HepG2 (cell line): ENCODE measurements around the gene MICALL2. TPM values are rescaled to one million over a fixed set of nuclear protein-coding genes. Genes with fewer than 3 reads are reported as not detected.

ENCODE experiments used
- AGO2 ChIP-seq: fragments of 200-400 bp; formaldehyde crosslinking; optimal IDR thresholded peaks from 2 replicates; pipeline ENCODE3; 2017; ENCODE audit warnings: mild to moderate bottlenecking, low read depth, low read length, moderate library complexity
- BORCS8-MEF2B ChIP-seq: sonication (generic); formaldehyde crosslinking; IDR thresholded peaks from 2 replicates; pipeline ENCODE4 v1.8.0; 2022; ENCODE audit warnings: mild to moderate bottlenecking, missing genetic modification reagents
- CHD2 ChIP-seq: IDR thresholded peaks from 2 replicates; pipeline ENCODE4 v1.6.1; 2011; ENCODE audit warnings: low read depth, low read length, improper control_type of control experiment
- EED ChIP-seq: sonication (generic); formaldehyde crosslinking; IDR thresholded peaks from 2 replicates; pipeline ENCODE4 v1.5.0; 2020; ENCODE audit warnings: mild to moderate bottlenecking, missing genetic modification reagents
- ETV6 ChIP-seq: sonication (generic); formaldehyde crosslinking; conservative IDR thresholded peaks from 2 replicates; pipeline ENCODE4 v1.4.0; 2020; ENCODE audit warnings: missing genetic modification reagents
- GABPB1 ChIP-seq: IDR thresholded peaks from 2 replicates; pipeline ENCODE4 v1.6.1; 2016; ENCODE audit warnings: mild to moderate bottlenecking, missing genetic modification reagents, moderate library complexity, missing compliant biosample characterization
- ISL2 ChIP-seq: sonication (generic); formaldehyde crosslinking; IDR thresholded peaks from 2 replicates; pipeline ENCODE4 v1.5.0; 2020; ENCODE audit warnings: missing genetic modification reagents
- JUN ChIP-seq: sonication (generic); formaldehyde crosslinking; IDR thresholded peaks from 2 replicates; pipeline ENCODE4 v1.4.0; 2020; ENCODE audit warnings: mild to moderate bottlenecking, missing genetic modification reagents
- JUND ChIP-seq: sonication (generic); formaldehyde crosslinking; IDR thresholded peaks from 2 replicates; pipeline ENCODE4 v1.8.0; 2022; ENCODE audit warnings: mild to moderate bottlenecking, missing genetic modification reagents
- POLR2G ChIP-seq: fragments of 200-400 bp; formaldehyde crosslinking; IDR thresholded peaks from 2 replicates; pipeline ENCODE4 v1.6.1; 2018; ENCODE audit warnings: mild to moderate bottlenecking, low read depth, low read length, moderate library complexity
- SATB2 ChIP-seq: sonication (generic); formaldehyde crosslinking; IDR thresholded peaks from 2 replicates; pipeline ENCODE4 v1.5.0; 2020; ENCODE audit warnings: missing genetic modification reagents
- SNAI1 ChIP-seq: sonication (generic); formaldehyde crosslinking; IDR thresholded peaks from 2 replicates; pipeline ENCODE4 v1.5.0; 2020; ENCODE audit warnings: mild to moderate bottlenecking, missing genetic modification reagents, borderline replicate concordance
- SP1 ChIP-seq, 2 experiments: fragments of 450-650 bp in 1 of 2; sonication (generic) in 1 of 2; formaldehyde crosslinking in 1 of 2; IDR thresholded peaks; 2 replicates each; pipeline versions ENCODE4 v1.4.0 to v1.6.1; 2016 to 2020; ENCODE audit warnings: missing genetic modification reagents in 1 of 2
- STAG1 ChIP-seq: sonication (generic); formaldehyde crosslinking; IDR thresholded peaks from 2 replicates; pipeline ENCODE4 v1.4.0; 2020; ENCODE audit warnings: missing genetic modification reagents
- ZNF225 ChIP-seq: sonication (generic); formaldehyde crosslinking; IDR thresholded peaks from 2 replicates; pipeline ENCODE4 v1.4.0; 2020; ENCODE audit warnings: mild to moderate bottlenecking, missing genetic modification reagents
- ZNF264 ChIP-seq: sonication (generic); formaldehyde crosslinking; IDR thresholded peaks from 2 replicates; pipeline ENCODE4 v1.4.0; 2020; ENCODE audit warnings: missing genetic modification reagents
- ZNF530 ChIP-seq: sonication (generic); formaldehyde crosslinking; IDR thresholded peaks from 2 replicates; pipeline ENCODE4 v1.5.0; 2020; ENCODE audit warnings: low read depth, mild to moderate bottlenecking, missing genetic modification reagents
- ZSCAN31 ChIP-seq: sonication (generic); formaldehyde crosslinking; IDR thresholded peaks from 2 replicates; pipeline ENCODE4 v1.5.0; 2020; ENCODE audit warnings: low read depth, mild to moderate bottlenecking, missing genetic modification reagents
- polyA plus RNA-seq, 8 experiments: library from polyadenylated mRNA; depleted of rRNA in 3 of 8; stranded (reverse) in 7 of 8; unstranded in 1 of 8; fragments of >200 nt; fragmentation: Illumina TruSeq in 4 of 8; extraction: Trizol in 4 of 8; gene quantifications; 2 replicates each; pipeline versions ENCODE4 v1.2.1 to v1.2.3, GENCODE V29; 2011 to 2016; ENCODE audit warnings: low read depth in 4 of 8, missing spikeins in 1 of 8, mixed read lengths in 1 of 8; ENCODE audit not compliant: insufficient read depth in 1 of 8
- total RNA-seq, 5 experiments: library from RNA; depleted of rRNA; stranded (reverse); fragments of >200 nt; fragmentation: Illumina TruSeq; extraction: Trizol; gene quantifications; 2 replicates each; pipeline ENCODE4 v1.2.3, GENCODE V29; 2016; ENCODE audit warnings: low read depth in 1 of 5
- TF ChIP-seq, protein P1 (sequence below): IDR thresholded peaks from 2 replicates; pipeline ENCODE4 v1.6.1; 2016; ENCODE audit warnings: missing compliant biosample characterization, missing genetic modification reagents, borderline replicate concordance
- TF ChIP-seq, protein P2 (sequence below): sonication (generic); formaldehyde crosslinking; IDR thresholded peaks from 2 replicates; pipeline ENCODE4 v1.5.0; 2020; ENCODE audit warnings: mild to moderate bottlenecking, low read depth, missing genetic modification reagents, borderline replicate concordance
- TF ChIP-seq, protein P3 (sequence below): sonication (generic); formaldehyde crosslinking; IDR thresholded peaks from 2 replicates; pipeline ENCODE4 v1.4.0; 2020; ENCODE audit warnings: missing genetic modification reagents, borderline replicate concordance
- TF ChIP-seq, protein P4 (sequence below): sonication (generic); formaldehyde crosslinking; IDR thresholded peaks from 2 replicates; pipeline ENCODE4 v1.9.0; 2021; ENCODE audit warnings: missing genetic modification reagents, borderline replicate concordance

MICALL2 gene
- total and polyA plus RNA-seq, 2 of the 13 experiments (the other 11 are each of a cell fraction or from before 2014, with no cell fraction given), result 5.8 to 12.4 TPM

DNA sequence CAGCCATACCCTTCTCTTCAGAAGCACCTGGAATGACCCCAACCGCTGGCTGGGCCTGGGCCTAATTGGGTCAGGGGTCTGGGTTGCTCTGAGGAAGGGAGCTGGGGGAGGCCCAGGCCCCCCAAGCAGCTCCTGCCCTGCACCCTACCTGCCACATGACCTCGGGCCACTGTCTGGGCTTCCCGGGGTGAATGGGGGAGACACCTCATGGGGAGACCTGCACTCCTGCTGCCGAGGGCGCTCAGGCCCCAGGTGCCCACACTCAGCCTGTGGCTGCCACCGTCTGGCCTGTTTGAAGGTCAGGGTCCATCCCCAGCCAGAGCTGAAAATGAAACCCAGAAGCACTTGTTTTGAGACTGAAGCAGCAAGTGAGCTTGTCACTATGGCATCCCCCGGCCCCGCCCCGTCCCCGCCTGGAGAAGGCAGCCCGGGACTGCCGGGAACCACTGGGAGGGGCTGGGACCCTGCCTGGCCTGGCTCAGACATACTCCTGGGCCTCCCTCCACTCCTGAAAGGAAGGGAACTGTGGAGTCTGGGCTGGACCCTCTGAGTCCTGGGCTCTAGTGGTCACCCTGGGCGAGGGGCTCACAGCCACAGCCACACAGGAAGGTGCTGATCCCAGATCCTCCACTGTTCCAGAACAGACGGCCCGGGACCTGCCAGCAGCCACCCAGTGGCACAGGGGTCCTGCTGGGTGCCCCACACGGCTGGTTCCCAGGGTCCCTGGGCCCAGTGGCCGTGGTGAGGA is 7.4 kb upstream of the MICALL2 start (continued):
- TF ChIP-seq, protein P1, sequence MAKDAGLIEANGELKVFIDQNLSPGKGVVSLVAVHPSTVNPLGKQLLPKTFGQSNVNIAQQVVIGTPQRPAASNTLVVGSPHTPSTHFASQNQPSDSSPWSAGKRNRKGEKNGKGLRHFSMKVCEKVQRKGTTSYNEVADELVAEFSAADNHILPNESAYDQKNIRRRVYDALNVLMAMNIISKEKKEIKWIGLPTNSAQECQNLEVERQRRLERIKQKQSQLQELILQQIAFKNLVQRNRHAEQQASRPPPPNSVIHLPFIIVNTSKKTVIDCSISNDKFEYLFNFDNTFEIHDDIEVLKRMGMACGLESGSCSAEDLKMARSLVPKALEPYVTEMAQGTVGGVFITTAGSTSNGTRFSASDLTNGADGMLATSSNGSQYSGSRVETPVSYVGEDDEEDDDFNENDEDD (CRISPR knock-in tag), result no peak
- TF ChIP-seq SP1 (IDR thresholded peaks at IDR 0.05) (no peak), SP1 (CRISPR knock-in tag; IDR thresholded peaks at IDR 0.05) (peak; percentile 37), EED (CRISPR knock-in tag) (peak; percentile 51; the same call in 1 of the 2 replicates), GABPB1 (CRISPR knock-in tag) (peak; percentile 52; the same call in 1 of the 2 replicates), SATB2 (CRISPR knock-in tag) (no peak), SNAI1 (CRISPR knock-in tag) (no peak), ETV6 (CRISPR knock-in tag) (no peak; the same call in 1 of the 2 replicates), AGO2 (peak; percentile 76), ZSCAN31 (CRISPR knock-in tag) (no peak), ZNF264 (CRISPR knock-in tag) (0 out of 2 replicates have a peak, but pooled peaks have one; percentile 52), ISL2 (CRISPR knock-in tag) (no peak), ZNF225 (CRISPR knock-in tag) (0 out of 2 replicates have a peak, but pooled peaks have one; percentile 14), CHD2 (no peak), STAG1 (CRISPR knock-in tag) (peak; percentile 77), JUN (CRISPR knock-in tag) (peak; percentile 56; the same call in 1 of the 2 replicates), JUND (CRISPR knock-in tag) (no peak), ZNF530 (CRISPR knock-in tag) (no peak), BORCS8-MEF2B (CRISPR knock-in tag) (no peak), POLR2G (peak; percentile 75)
- TF ChIP-seq, protein P2, sequence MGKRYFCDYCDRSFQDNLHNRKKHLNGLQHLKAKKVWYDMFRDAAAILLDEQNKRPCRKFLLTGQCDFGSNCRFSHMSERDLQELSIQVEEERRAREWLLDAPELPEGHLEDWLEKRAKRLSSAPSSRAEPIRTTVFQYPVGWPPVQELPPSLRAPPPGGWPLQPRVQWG (CRISPR knock-in tag), result no peak
- TF ChIP-seq, protein P3, sequence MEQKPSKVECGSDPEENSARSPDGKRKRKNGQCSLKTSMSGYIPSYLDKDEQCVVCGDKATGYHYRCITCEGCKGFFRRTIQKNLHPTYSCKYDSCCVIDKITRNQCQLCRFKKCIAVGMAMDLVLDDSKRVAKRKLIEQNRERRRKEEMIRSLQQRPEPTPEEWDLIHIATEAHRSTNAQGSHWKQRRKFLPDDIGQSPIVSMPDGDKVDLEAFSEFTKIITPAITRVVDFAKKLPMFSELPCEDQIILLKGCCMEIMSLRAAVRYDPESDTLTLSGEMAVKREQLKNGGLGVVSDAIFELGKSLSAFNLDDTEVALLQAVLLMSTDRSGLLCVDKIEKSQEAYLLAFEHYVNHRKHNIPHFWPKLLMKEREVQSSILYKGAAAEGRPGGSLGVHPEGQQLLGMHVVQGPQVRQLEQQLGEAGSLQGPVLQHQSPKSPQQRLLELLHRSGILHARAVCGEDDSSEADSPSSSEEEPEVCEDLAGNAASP (CRISPR knock-in tag), result peak; percentile 63
- TF ChIP-seq, protein P4, sequence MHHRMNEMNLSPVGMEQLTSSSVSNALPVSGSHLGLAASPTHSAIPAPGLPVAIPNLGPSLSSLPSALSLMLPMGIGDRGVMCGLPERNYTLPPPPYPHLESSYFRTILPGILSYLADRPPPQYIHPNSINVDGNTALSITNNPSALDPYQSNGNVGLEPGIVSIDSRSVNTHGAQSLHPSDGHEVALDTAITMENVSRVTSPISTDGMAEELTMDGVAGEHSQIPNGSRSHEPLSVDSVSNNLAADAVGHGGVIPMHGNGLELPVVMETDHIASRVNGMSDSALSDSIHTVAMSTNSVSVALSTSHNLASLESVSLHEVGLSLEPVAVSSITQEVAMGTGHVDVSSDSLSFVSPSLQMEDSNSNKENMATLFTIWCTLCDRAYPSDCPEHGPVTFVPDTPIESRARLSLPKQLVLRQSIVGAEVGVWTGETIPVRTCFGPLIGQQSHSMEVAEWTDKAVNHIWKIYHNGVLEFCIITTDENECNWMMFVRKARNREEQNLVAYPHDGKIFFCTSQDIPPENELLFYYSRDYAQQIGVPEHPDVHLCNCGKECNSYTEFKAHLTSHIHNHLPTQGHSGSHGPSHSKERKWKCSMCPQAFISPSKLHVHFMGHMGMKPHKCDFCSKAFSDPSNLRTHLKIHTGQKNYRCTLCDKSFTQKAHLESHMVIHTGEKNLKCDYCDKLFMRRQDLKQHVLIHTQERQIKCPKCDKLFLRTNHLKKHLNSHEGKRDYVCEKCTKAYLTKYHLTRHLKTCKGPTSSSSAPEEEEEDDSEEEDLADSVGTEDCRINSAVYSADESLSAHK (CRISPR knock-in tag), result no peak
